Measurements from ENCODE around the gene MESD. TPM values are rescaled to one million over a fixed set of nuclear protein-coding genes. Genes with fewer than 3 reads are reported as not detected.

The MESD gene
- total RNA-seq, 2 donors from 2014 or later = 36.8 to 39.0 TPM

DNA sequence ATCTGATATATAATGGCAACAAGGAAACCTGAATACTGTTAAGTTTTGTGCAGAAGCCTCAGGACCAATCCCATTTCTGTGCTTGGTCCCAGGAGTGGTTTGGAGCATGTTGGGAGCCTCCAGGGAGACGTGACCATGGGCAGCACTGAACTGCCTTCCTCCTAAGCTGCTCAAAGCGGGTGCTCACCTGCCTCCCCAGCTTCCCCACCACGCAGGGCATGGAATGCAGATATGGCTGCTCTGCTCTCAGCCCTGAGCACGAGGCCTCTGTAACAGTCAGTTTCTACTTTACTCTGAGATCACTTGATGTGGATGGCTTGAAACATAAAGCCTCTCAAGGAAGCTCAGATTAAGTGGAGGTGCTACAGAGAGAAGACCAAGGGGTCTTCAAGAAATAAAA, 49.3 kb downstream of the MESD start:
- TF ChIP-seq, protein P1, sequence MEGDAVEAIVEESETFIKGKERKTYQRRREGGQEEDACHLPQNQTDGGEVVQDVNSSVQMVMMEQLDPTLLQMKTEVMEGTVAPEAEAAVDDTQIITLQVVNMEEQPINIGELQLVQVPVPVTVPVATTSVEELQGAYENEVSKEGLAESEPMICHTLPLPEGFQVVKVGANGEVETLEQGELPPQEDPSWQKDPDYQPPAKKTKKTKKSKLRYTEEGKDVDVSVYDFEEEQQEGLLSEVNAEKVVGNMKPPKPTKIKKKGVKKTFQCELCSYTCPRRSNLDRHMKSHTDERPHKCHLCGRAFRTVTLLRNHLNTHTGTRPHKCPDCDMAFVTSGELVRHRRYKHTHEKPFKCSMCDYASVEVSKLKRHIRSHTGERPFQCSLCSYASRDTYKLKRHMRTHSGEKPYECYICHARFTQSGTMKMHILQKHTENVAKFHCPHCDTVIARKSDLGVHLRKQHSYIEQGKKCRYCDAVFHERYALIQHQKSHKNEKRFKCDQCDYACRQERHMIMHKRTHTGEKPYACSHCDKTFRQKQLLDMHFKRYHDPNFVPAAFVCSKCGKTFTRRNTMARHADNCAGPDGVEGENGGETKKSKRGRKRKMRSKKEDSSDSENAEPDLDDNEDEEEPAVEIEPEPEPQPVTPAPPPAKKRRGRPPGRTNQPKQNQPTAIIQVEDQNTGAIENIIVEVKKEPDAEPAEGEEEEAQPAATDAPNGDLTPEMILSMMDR (IDR thresholded peaks at IDR 0.05) = no peak
- Histone ChIP-seq H3K4me1 (ENCODE audit: control insufficient read depth in 1 of 2, low read depth in 2 of 2) (peaks cover 0 to under 1% of the 10 kb centered on the region in 2 donors), H3K27me3 (replicated peaks; ENCODE audit: insufficient read depth) (no peaks in the 10 kb centered on the region), H3K36me3 (no peaks in the 10 kb centered on the region), H3K27ac (no peak overlapping the region), H3K9me3 (no peaks in the 10 kb centered on the region), H3K4me3 (no peak overlapping the region)
- no peak for ATAC-seq (ENCODE audit: insufficient number of reproducible peaks, low FRiP score, low read depth)
- no peak for DNase-seq (ENCODE audit: low spot score)

DNA sequence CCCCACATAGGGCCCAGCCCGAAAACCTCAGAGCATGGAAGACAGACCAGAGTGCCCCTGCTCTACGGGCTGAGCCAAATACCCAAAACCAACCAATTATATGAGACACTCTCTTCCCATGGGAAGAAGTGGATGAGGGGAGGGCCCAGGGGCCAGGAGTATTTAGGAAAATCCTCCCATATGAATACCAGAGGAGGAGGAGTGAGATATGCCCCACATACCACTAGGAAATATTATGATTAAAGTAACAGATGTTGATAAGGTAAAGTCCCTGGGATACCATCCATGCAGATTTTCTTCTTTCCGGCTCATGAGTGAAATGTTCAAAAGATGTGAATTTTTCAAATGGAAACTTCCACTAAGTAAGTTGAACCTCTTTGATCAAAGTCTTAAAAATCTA, 50.4 kb downstream of the MESD start:
- Histone ChIP-seq H3K4me3 (no peak overlapping the region), H3K27ac (no peak overlapping the region), H3K4me1 (ENCODE audit: control insufficient read depth in 1 of 2, low read depth in 2 of 2) (peaks cover 0 to 10% of the 10 kb centered on the region in 2 donors), H3K9me3 (no peaks in the 10 kb centered on the region), H3K27me3 (replicated peaks; ENCODE audit: insufficient read depth) (no peaks in the 10 kb centered on the region), H3K36me3 (no peaks in the 10 kb centered on the region)
- ATAC-seq (ENCODE audit: insufficient number of reproducible peaks, low FRiP score, low read depth) = no peak
- DNase-seq (ENCODE audit: low spot score) = no peak
- TF ChIP-seq, protein P1 (IDR thresholded peaks at IDR 0.05) = no peak

DNA sequence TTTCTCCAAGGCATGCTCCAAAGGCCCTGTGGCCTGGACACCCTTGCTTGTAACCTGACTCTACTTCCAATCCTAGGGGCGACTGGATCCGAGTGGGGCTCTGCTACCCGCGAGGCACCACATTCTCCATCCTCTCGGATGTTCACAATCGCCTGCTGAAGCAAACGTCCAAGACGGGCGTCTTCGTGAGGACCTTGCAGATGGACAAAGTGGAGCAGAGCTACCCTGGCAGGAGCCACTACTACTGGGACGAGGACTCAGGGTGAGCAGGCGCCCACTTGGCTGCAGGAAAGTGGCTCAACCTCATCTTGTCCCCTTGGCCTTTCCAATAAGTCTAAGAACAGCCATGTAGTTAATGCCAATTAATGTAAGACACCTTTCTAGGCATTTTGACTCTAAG, 51.9 kb downstream of the MESD start:
- Histone ChIP-seq H3K36me3 (no peaks in the 10 kb centered on the region), H3K4me3 (no peak overlapping the region), H3K9me3 (no peaks in the 10 kb centered on the region), H3K4me1 (ENCODE audit: control insufficient read depth in 1 of 2, low read depth in 2 of 2) (peaks cover 0 to 19% of the 10 kb centered on the region in 2 donors), H3K27me3 (replicated peaks; ENCODE audit: insufficient read depth) (no peaks in the 10 kb centered on the region), H3K27ac (no peak overlapping the region)
- DNase-seq (ENCODE audit: low spot score) (no peak), ATAC-seq (ENCODE audit: insufficient number of reproducible peaks, low FRiP score, low read depth) (no peak)
- TF ChIP-seq, protein P1 (IDR thresholded peaks at IDR 0.05) = no peak

DNA sequence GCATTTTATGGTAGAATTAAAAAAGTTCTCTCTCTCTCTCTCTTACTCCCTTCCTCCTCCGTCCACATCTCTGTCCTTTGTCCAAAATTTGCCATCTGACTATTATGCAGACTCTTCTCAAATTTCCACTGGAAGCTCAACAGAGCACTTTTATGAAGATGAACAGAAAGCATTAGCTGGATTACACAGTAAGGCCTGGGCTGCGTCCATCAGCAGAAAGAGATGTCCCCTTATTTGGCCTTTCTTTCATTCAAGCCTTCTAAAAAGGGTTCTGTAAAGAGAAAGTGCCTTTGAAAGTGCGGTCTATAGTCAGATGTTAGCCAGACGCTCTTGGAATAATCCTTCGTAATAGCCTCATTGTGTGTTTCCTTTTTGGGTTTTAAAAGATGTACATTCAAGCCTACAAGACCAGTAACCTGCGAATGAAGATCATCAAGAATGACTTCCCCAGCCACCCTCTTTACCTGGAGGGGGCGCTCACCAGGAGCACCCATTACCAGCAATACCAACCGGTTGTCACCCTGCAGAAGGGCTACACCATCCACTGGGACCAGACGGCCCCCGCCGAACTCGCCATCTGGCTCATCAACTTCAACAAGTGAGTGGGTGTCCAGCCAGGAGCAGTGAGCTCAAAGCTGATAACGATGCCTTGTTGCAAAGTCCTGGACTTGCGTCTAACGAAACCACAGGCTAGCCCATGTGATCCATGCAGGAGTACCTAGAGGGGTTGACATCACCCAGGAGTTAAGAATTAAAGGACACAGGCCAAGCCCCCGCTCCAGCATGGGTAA, 53.1 kb downstream of the MESD start:
- Histone ChIP-seq H3K27me3 (replicated peaks; ENCODE audit: insufficient read depth) (no peaks in the 10 kb centered on the region), H3K9me3 (no peaks in the 10 kb centered on the region), H3K4me3 (no peak overlapping the region), H3K4me1 (ENCODE audit: control insufficient read depth in 1 of 2, low read depth in 2 of 2) (peaks cover 0 to 28% of the 10 kb centered on the region in 2 donors), H3K36me3 (no peaks in the 10 kb centered on the region), H3K27ac (no peak overlapping the region)
- no peak for ATAC-seq (ENCODE audit: insufficient number of reproducible peaks, low FRiP score, low read depth)
- TF ChIP-seq, protein P1 (IDR thresholded peaks at IDR 0.05) = no peak
- no peak for DNase-seq (ENCODE audit: low spot score)

DNA sequence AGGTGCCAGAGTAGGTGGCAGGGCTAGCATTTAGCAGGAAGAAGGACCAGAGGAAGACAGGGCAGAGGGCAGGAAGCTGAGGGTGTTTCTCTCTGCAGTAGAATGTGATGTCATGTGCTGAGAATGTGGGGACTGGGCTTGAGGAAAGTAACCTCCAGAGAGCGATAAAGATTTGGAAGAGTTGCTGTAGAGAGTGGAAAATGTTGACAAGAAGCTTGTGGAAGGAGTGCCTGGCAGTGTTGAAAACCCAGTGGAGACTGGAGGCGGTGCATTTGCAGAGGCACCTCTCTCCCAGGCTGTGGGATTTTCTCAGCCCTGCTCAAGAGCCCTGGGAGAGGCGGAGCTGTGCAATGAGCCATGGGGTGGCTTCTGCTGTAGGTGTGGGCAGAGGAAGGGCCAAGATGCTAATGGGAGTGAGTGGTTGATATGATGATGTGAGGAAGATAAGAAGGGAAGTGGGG, 54.8 kb downstream of the MESD start:
- Histone ChIP-seq H3K4me1 (ENCODE audit: control insufficient read depth in 1 of 2, low read depth in 2 of 2) (peaks cover 0 to 28% of the 10 kb centered on the region in 2 donors), H3K36me3 (no peaks in the 10 kb centered on the region), H3K27me3 (replicated peaks; ENCODE audit: insufficient read depth) (no peaks in the 10 kb centered on the region), H3K9me3 (no peaks in the 10 kb centered on the region), H3K4me3 (no peak overlapping the region), H3K27ac (no peak overlapping the region)
- ATAC-seq (ENCODE audit: insufficient number of reproducible peaks, low FRiP score, low read depth) (no peak), DNase-seq (ENCODE audit: low spot score) (no peak)
- TF ChIP-seq, protein P1 (IDR thresholded peaks at IDR 0.05) = no peak
